ENCODE measurements around the gene USP13.

The USP13 gene

DNA sequence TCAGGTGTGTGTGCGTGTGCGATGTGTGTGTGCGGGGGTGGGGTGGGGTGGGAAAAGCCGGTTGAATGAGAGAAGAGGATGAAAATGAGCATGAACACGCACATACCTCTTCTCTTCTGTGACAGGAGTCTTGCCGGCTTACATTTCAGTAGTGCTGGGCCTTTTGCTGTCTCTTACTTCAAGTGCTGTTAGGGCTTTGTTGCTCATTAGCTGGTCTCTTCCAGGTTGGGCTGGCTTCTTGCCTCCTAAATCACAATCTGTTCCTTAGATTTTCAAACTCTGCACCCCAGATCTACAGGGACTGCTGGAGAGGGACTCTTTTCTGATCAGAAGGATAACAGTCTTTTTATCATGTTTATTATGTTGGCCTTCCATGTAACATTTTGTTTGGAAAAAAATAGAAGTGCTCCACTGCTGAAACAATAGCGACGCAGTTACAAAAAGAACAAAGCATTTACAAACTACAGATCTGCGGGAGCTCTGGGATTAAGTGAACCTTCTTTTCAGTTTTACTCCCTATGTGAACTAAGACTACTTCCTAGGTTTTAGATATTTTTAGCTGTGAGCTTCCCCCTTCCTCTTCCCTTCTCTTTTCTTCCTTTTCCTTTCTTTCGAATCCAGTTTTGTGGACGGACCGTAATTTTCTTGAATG, 48.5 kb downstream of the USP13 start:
- DNase-seq: no peak

DNA sequence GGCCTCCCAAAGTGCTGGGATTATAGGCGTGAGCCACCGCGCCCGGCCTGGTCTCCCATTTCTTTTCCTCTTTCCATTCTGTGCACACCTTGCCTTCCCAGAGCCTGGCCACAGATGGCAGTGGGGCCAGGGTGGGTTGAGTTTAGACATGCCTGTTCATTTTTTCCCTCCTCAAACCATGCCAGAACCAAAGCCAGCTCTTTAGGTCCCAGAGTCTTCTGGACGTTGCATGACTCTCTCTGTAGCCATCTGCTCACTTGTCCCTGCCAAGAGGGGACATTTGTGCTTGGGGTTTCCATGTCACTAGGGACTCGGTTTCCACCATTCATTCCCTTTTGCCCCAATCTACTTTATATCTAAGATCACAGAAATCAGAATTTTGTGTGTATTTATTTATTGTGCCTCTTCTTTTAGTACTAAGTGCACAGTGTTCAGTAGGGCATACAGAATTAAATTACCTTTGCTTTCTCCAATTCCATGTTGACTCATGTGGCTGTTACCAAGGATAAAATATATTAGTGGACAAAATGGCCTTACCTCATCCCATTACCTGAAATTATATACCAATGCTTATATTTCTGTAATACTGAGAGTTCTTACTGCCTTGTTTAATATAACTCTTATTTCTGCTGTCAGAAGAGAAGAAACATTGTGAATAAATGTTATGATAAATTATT, 49.6 kb downstream of the USP13 start:
- DNase-seq: no peak

DNA sequence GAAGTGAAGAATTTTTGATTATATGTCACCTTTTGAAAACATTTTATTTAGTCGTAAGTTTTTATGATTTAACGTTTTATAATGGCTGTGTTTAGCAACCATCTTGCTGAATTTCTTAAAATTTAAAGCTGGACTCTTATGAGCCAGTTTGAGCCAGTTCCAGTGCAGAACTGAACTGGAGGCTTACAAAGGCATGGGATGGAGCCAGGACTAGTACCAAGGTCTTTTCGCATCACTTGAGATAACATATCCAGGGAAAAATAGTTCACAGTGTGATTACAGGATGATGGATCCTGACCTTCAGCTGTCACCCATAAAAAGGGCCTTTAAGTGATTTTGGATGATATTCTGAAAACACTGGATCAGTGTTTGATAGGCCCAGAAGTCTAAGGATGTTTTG, 51.0 kb downstream of the USP13 start:
- no peak for DNase-seq

DNA sequence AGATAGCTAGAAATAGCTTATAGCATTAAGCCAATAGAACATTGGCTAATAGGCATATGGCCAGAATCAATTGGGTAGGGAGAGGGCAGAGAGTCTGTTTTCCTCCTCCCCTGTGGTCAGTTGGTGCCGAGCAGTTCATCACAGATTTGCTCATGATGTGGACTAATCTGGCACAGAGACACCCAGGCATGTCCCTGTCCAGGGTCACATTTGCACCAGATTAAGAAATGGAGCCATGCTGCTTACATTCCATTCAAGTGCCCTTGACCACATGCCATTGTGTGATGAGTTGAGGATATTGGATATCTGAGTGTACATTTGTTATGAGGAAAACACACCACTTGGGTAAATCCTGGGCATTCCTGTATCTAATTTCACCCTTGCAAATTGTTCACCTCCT, 53.4 kb downstream of the USP13 start:
- DNase-seq: no peak

DNA sequence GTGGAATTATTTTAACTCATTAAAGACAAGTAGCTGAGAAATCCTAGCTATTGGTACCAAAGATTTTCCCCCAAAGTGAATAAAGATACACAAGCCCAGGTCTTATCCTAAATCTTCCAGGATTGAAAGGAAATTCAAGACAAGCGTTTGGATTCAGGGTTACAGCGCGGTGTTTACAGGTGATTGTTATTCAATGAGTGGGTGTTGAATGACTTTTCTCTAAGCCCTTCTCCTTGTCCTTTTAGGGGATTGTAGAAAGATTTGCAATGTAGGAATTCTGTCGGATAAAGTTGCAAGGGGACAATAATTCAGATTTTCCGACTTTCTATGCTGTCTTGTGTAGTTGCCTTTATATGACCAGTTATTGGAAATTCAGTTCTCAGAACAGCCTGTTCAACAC, 57.2 kb downstream of the USP13 start:
- DNase-seq: no peak

DNA sequence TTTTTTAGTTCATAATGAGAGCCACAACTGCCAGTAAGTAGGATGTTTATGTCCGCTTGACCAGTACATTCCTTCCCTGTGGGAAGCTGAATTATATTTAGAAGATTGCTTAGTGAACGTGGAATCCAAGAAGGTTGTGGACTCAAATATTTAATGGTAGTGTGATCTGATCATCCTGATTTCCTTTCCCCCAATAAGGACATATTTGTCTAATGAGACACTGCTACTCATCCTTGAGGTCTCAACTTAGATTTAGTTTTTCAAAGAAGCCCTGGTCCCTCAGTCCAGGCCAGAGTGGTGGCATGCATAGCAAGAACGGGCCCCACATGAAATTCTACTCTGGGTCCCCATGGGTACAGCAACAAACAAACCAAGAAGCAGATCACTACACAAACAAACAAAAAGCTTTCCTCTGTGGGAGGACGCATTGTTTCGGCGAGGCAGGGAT, 60.8 kb downstream of the USP13 start:
- no peak for DNase-seq

DNA sequence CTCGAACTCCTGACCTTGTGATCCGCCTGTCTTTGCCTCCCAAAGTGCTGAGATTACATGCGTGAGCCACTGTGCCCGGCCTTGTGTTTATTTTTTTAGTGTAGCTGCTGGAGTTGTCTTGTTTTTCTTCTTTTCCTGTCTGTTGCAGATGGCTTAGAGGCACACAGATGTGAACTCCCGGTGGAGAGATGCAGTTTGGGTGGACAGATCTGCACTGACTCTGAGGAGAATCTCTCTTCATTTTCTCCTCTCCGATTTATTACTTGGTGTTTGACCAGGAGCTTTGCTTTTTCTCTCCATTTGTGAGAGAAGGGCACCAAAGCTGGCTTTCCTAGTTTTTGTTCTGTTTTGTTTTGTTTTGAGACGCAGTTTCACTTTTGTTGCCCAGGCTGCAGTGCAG, 62.7 kb downstream of the USP13 start:
- DNase-seq: no peak

DNA sequence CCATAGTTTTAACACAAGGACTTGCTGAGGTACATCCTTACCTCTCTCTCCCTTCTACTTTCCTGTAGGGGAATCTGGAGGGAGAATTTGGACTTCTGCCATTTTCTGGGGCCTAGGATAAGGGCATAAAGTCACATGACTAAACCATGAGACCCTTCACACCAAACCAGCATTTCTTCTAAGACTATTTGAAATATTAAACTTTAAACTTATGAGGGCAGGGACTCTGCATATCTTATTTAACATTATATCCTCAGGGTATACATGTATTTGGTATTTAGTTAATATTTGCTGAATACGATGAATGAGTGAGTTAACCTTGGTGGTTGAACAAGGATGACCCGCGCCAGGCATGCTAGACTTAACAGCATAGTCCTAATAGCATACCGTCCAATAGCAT, 63.4 kb downstream of the USP13 start:
- DNase-seq: no peak

DNA sequence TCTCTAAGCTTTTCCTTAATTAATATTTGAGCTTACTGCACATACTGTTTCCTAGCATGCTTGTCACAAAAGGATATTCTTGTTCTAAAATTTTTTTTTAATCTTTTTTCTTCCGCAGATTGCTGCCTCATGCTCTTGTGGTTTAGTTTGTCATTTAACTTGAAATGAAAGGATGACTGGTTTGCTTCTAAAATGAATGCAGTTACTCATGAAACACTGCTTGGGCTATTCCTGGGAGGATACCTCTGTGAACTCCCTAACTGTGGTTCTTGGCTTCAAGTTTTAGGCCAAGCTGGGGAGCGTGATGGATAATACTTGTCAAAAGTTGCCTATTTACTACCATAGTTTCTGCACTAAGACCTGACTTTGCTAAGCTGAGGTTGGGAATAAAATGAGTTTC, 64.0 kb downstream of the USP13 start:
- no peak for DNase-seq

DNA sequence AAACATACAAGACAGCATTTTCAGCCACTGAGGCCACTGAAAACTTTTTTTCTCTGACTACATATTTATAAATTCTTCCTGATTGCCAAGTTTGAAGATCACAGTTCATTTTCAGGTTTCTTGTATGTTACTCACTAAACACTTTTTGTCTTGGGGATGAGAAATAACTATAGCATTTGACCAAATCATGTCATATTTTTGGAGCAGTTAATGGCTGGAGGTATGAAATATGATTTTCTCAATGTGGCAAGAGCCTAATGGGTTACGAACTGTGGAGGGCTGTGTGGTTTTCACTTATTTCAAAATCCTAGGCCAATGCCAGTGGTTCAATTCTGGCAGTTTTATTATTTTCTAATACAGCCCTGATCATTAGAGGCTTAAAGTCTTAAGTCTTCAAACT, 64.4 kb downstream of the USP13 start:
- DNase-seq: no peak

DNA sequence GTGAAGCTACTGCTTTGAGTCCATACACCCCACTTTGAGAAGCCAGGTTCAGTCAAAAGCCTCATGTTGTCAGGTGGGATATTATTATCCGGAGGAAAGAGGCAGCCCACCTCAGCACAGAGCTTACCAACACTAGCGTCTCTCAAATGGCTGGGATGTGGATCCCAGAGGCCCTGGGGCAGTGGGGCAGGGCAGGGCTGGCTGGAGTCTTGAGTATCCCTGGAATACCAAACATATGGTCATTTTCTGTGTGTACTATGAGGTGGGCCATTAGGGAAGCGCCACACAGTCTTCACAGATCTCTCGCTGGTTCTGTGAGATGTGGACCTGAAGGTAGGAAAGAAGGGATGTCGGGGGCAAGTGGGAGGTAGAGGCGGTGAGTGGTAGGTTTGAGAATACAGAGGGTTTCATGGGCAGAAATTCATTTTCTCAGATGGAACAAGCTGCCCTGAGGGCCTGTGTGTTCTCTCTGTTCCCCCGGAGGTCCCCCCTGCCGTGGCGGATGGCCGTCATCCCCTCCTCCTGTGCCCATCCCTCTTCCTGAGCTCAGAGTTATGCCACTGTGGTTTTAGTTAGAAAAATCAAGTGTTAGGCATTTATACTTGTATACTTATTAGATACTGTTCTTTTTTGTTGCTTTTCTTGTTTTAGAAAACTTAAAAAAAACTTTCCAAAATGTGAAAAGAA, 66.4 kb downstream of the USP13 start:
- no peak for DNase-seq

DNA sequence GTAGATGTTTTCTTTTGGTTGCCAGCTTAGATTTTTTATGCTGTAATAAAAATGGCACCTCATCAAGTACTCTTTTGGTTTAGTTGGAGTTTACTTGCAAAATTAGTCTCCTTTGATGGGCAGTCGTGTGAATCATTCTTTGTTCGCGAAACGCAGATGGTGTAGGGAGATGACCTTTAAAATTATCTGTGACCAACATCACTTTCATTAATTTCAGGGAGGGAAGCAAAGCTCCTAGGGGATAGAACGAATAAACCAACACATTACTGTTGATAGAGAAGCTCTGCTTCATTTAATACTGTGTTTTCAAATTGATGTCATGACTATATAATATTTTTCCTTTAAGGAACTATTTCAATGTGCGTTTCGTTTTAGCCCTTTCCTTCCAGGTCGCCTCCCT, 67.4 kb downstream of the USP13 start:
- no peak for DNase-seq

DNA sequence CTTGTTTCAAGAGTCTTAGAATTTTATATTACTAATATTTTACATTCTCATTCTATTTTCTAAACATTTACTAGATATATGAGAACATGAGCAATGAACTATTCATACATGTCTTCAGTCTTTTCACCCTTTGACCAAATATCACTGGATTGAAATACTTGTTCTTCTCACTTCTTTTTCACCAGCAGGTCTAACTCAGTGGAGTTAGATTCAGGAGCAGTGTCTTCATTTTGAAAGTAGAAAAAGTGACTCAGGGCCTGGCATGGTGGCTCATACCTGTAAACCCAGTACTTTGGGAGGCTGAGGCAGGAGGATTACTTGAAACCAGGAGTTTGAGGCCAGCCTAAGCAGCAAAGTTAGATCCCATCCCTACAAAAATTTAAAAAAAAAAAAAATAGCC, 70.8 kb downstream of the USP13 start:
- no peak for DNase-seq

DNA sequence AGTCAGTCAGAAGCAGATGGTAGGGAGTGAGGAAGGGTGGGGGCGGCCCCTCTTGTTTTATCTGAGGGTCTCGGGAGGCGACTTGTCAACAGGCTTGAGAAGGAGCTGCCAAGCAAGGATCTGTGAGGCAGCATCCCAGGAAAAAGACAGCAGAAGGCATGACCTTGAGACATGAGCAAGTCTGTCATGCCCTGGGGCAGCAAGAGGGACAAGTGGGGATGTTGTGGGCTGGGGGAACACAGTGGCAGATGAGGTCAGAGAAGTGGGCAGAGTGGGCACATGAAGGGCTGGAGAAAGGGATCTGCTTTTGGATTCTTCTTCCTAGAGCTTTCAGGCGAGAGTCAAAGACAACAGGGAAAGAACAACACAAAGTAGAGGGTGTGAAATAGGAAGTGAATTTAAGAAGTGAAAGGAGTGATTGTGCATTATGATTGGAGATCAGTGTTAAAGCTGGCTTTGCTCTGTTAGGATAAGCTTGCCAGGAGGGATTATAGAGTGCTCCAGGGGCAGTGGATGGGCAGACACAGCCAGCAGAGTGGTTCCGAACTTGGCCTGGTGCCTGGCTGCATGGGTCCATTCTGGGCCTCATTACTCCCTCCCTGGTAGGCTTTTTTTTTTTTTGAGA, 73.3 kb downstream of the USP13 start:
- DNase-seq: no peak

DNA sequence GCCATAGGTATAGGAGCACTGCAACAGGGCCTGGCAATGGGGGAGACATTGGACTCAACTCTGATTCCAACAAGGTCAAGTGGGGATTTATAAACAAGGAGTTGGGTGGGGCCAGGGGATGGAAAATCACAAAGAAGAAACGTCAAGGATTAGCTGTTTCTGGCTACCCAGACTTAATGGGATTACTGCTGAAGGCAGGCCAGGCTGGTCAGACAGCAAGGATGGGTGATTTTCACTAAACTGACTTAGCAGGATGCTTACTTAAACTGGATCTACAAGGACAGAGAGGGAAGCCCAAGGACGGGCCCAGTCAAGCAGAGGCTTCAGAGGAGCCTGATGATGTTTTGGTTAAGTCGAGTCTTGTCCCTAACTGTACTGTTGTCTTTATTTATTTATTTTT, 76.2 kb downstream of the USP13 start:
- no peak for DNase-seq

DNA sequence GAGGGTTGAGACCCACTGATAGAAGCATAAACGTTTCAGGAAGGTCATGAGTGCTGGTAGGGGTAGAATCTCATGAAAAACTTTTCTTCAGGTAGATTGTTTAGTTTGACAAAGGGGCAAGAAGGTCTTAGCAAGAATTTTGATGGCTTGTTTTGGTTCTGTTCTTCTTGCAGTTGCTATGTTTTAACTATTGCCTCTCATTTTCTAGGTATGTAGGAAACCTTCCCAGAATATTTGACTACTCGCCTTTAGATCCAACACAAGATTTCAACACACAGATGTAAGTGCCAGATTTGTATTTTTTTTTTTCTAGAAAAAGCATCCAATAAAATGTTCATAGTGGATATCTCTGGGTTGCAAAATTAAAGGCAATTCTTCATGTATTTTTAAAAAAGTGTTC, 77.1 kb downstream of the USP13 start:
- DNase-seq: no peak

DNA sequence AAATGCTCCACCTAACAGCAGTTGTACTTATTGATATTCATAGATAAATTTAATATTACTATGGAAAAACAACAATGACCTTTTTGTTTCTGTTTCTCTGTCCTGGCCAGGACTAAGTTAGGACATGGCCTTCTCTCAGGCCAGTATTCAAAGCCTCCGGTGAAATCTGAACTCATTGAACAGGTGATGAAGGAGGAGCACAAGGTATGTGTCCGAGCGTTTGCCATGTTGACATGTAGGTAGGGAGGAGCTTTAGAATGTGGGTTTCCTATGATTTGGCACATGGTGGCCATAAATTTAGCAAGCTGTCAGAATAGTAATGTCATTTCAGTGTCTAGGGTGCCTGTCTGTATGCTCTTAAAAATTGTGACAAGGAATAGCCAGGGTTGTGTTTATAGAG, 77.7 kb downstream of the USP13 start:
- no peak for DNase-seq

DNA sequence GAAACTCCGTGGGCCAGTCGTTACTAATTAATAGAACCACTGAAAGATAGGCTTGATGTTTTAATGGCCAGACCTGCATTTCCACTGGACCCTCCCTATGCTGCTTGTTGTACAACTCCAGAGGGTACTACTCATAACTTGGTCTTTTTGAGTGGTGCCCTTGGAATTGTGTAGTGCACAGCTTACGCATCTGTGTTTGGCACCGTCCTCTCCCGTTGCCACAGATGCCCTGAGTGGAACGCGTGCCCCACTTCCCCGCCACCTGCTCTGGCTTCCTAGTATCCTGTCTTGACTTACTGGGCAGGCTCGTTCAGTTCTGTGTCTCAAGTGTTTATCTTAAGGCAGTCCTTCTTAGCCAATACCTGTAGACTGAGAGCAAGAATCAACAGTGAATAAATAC, 78.7 kb downstream of the USP13 start:
- no peak for DNase-seq

DNA sequence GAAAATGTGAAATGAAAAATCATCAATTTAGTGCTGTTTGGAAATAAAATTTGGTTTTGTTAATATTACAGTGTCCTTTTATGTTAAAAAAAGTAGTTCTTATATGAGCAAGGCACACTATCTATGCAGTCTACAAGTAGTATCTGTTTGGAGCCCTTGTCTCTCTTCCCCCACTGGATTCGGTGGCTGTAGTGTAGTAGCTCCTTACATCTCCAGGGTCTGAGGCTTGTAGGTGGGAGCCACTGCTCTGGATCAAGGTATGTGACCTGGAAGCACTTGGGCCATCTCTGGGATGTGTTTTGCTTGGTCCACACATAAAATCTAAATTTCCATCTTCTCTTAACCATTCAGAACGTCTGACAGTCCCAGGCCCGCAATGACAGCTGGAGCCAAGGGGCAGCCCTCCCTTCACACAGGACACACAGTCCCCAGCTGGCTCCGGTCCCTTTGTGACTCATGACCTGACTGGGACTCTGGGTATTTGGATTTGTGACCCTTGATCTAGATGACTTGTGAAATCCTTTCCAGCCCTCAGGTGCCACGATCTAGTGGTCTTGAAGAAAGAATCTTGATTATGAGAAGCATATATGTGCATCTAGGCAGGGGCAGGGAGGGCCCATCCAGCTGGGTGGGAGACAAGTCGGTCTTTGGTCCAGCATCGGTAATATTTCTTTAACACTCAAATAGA, 80.0 kb downstream of the USP13 start:
- DNase-seq: no peak

DNA sequence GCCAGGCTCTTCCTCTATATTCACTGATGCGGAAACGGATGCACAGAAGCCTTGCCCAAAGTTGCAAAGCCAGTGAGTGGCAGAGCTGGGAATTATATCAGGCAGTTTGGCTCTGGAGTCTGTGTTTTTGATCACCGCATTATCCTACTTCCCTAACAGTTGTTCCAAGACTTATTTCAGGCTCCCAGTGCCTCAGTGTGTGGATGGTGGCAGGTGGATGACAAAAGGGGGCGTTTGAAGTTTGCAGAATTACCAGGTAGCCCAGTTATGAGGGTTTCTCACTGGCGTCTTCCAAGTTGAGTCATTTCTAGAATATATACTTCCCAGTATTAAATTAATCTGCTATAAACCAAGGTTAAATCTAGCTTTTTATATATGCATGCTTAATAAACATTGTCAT, 81.0 kb downstream of the USP13 start:
- no peak for DNase-seq

DNA sequence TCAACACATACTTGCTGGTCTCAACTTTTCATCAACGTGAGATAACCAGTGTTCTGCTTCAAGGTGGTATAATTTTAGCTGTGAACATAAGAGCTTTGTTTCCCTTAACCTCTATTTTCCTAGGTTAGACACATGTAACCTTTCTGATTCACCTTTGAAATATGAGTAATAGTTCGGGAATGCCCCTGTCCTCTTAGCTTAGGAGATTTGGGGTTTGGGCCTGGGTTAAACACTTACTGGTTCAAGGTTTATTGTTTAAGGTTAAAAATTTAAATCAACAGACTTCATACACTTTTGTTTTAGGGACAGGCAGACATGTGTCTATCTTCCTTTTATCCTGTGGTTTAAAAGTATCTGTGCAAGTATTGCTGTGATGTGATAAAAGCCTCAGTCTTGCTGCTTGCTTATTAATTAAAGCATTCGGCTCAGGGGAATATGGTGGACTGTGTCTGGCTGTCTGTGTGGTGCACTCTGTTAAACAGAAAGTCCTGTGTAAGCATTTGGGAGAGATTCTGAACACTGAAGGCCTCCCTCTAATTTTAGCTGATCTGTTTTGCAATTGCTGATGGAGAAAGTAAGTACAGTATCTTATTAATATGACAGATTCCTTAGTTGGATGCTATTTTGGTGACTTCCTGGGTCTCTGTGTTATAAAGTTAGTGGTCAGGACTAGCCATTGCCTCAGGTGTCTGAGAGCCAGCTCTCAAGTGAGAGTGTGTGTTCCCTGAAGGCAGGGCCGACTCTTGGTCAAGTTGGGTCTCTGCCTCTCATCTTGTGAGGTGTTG, 81.8 kb downstream of the USP13 start:
- DNase-seq: no peak

DNA sequence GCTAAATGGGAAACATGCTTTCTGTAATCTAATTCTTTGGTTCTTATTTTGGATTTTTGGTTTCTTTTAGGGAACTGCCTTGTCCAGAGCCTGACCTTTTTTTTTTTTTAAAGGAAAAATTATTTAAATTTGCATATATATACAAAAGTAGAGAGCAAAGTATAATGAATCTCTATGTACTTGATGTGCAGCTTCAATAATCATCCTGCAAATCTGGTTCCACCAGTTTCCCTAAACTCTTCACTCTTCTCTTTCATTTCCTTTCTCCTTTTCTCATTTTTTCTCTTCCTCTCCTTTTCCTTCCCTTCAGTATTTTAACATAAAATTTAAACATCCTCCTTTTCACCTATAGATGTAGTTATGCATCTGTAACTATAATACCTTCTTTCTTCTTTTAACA, 82.5 kb downstream of the USP13 start:
- DNase-seq: no peak

DNA sequence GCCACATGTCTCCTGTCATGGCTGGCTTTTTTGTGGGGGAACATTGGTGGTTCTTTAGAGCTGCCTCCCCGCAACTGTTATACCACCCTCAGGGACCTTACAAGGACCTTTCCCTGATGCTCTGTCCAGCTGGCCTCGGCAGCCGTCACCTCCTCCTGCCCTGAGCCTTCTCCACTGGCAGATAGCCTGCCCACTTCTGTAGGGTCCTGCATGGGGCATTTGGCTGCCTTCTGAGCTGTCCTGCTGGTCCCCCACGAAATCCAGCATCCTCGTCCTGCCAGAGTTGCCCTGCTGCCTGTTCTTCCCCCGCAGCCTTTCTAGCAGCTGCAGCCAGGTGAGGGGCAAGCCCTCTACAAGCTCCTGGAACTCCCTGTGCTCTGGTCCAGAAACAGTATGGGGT, 86.2 kb downstream of the USP13 start:
- DNase-seq: no peak
